HCT116 (cell line): Measurements from ENCODE around the gene TRAPPC14.

ENCODE experiments used
- CTCF ChIP-seq, 3 experiments: fragments of 200-600 bp in 1 of 3; sonication (generic) in 1 of 3; IDR thresholded peaks in 2 of 3; conservative IDR thresholded peaks in 1 of 3; 2 replicates each; pipeline ENCODE4 v1.5.1; 2012 to 2017; ENCODE audit warnings: low read depth in 2 of 3, low read length in 2 of 3, antibody characterized with exemption in 1 of 3, borderline replicate concordance in 1 of 3, control low read depth in 1 of 3, mild to moderate bottlenecking in 1 of 3, mixed read lengths in 1 of 3, mixed run types in 1 of 3, moderate library complexity in 1 of 3; ENCODE audit not compliant: insufficient read depth in 1 of 3
- EZH2 ChIP-seq: fragments of 200-600 bp; sonication (generic); IDR thresholded peaks from 2 replicates; pipeline ENCODE4 v1.6.1; 2017; ENCODE audit warnings: antibody characterized with exemption, mixed run types
- POLR2A ChIP-seq: IDR thresholded peaks from 2 replicates; pipeline ENCODE4 v1.7.0; 2011; ENCODE audit warnings: borderline replicate concordance; ENCODE audit not compliant: insufficient read depth, insufficient read length; ENCODE audit errors: extremely low read depth

DNA sequence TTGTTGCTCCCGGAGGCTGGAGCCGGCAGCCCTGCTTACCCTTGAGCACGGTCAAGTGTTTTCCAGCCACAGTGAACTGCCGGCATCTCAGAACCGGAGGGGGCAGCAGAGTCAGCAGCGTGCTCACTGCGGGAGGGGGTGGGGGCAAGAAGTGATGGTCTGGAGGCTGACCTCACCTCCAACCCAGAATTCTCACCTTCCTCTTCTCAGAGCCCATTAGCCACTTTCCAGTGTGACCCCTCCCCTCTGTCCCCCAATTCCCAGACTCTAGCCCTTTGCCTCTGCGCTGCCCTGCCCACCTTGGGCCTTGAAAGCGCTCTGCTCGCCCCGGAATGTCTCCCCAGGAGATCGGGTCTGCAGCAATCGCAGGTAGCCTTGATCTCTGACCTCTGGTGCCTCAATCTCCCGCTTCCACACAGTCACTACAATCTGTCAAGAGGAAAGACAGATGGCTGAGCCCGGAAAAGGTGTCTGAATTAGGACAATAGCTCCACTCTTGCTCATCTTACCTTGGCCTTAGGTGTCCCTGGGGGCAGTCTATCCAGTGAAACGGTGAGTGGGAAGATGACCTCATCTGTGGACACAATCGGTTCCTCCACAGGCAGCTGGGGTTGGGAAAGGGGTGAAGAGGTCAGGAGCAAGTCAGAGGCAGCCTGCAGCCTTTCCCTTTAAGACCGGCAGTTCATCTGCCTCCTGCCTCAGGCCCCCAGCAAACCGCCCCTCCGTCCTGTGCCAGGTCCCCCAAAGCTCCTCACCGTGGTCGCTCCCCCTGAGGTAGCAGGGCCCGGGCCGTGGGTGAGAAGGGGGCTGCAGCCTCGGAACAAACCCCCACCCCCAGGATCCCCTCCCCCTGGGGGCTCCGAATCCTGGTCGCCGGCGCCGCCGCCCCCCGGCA, 942 bp downstream of the TRAPPC14 start:
- TF ChIP-seq POLR2A (no peak), CTCF (IDR thresholded peaks at IDR 0.05 in 2 of 3, conservative IDR thresholded peaks at IDR 0.05 in 1 of 3; ENCODE audit: borderline replicate concordance in 1 of 3, insufficient read depth in 1 of 3, low read depth in 2 of 3, low read length in 2 of 3) (peak in 2 of 3 experiments; percentile 17 to 27; a peak in 3 of 6 replicates), EZH2 (no peak)
